ENCODE results near the gene LNX1. TPM values are rescaled to one million over a fixed set of nuclear protein-coding genes. Genes with fewer than 3 reads are reported as not detected.

Gene LNX1
- total and polyA plus RNA-seq, 2 donors (not counting 3 experiments of a cell fraction or from before 2014, with no cell fraction given): 0.72 to 1.3 TPM

GRCh38 chr4:53551281-53551864 is 39.9 kb downstream of the LNX1 start:
- Histone ChIP-seq H4K20me1 (replicated peaks; ENCODE audit: control insufficient read depth, extremely low read depth, insufficient read depth, low read length) (no peaks in the 10 kb centered on the region), H3K27ac (ENCODE audit: insufficient read depth, low read depth, low read length) (peak overlapping the region; percentile 20), H3K9me1 (replicated peaks; ENCODE audit: control insufficient read depth, extremely low read depth, insufficient read depth, low read length) (no peaks in the 10 kb centered on the region), H3K9me3 (replicated peaks; ENCODE audit: control insufficient read depth, insufficient read depth, low read length) (no peaks in the 10 kb centered on the region), H3K36me3 (ENCODE audit: control insufficient read depth in 2 of 2, extremely low read depth in 1 of 2, insufficient read depth in 2 of 2, low read length in 2 of 2) (no peaks in the 10 kb centered on the region), H3K4me2 (ENCODE audit: insufficient read depth, low read length) (no peak overlapping the region), H3K4me1 (ENCODE audit: control insufficient read depth, extremely low read depth, insufficient read depth, low read length) (peaks cover 26% of the 10 kb centered on the region), H2AFZ (ENCODE audit: low read depth, low read length) (no peak overlapping the region), H3K4me3 (replicated peaks in 1 of 3; ENCODE audit: insufficient read depth in 1 of 3, low read depth in 1 of 3, low read length in 3 of 3) (no peak overlapping the region), H3K27me3 (ENCODE audit: control insufficient read depth in 2 of 2, insufficient read depth in 2 of 2, low read length in 2 of 2) (no peaks in the 10 kb centered on the region), H3K9ac (replicated peaks; ENCODE audit: extremely low read depth, insufficient read depth, low read length) (no peak overlapping the region), H3K79me2 (ENCODE audit: control insufficient read depth, insufficient read depth, low read length) (no peaks in the 10 kb centered on the region)
- intact Hi-C loops (cut with micrococcal nuclease): loop anchor here (10.0 kb wide), 3 partner anchors 447 to 837 kb away; no protein-coding TSS in a partner anchor
- POLR2A ChIA-PET: no interaction called here
- FAIRE-seq (no peak), DNase-seq (ENCODE audit: low read depth, low spot score) (no peak)
- TF ChIP-seq POLR2A (IDR thresholded peaks at IDR 0.05; ENCODE audit: low read depth, low read length) (no peak), CTCF (IDR thresholded peaks at IDR 0.05; ENCODE audit: extremely low read depth in 1 of 2, insufficient read depth in 1 of 2, low read depth in 1 of 2, low read length in 2 of 2) (no peak), GATA2 (IDR thresholded peaks at IDR 0.05; ENCODE audit: insufficient read depth, insufficient read length, low read depth, low read length) (no peak), MAX (IDR thresholded peaks at IDR 0.05; ENCODE audit: insufficient read depth, insufficient read length) (no peak), FOS (IDR thresholded peaks at IDR 0.05; ENCODE audit: borderline replicate concordance, insufficient read depth, low read length) (no peak), POLR2AphosphoS5 (IDR thresholded peaks at IDR 0.05; ENCODE audit: insufficient read depth, low read depth, low read length) (no peak), MYC (IDR thresholded peaks at IDR 0.05; ENCODE audit: low read depth, low read length) (no peak), EZH2 (IDR thresholded peaks at IDR 0.05; ENCODE audit: borderline replicate concordance, low read depth, low read length, severe bottlenecking) (no peak), JUN (IDR thresholded peaks at IDR 0.05; ENCODE audit: borderline replicate concordance, insufficient read depth, insufficient read length, low read depth) (no peak)
- CTCF ChIA-PET: interaction anchor here (0.7 to 1.5 kb wide), 5 partner anchors 10 to 535 kb away, joined by 3 to 8 read pairs (median 3); no protein-coding TSS in a partner anchor
- dilution Hi-C loops (cut with MboI; ENCODE audit: extremely low pct_ligation_motif_present, low sequenced_read_pairs): no loop called here
- no TSS peak for BruUV-seq (replicated peaks)

Measured in endothelial cell of umbilical vein (primary cell).